GM21360 (cell line): ENCODE data around the gene C2orf74.

Experiments
- ATAC-seq: cut with Tn5 transposase; IDR thresholded peaks from one replicate; pipeline ENCODE4 v1.9.1; 2021; ENCODE audit warnings: mild to moderate bottlenecking, moderate library complexity; ENCODE audit not compliant: unreplicated experiment

C2orf74 gene

DNA sequence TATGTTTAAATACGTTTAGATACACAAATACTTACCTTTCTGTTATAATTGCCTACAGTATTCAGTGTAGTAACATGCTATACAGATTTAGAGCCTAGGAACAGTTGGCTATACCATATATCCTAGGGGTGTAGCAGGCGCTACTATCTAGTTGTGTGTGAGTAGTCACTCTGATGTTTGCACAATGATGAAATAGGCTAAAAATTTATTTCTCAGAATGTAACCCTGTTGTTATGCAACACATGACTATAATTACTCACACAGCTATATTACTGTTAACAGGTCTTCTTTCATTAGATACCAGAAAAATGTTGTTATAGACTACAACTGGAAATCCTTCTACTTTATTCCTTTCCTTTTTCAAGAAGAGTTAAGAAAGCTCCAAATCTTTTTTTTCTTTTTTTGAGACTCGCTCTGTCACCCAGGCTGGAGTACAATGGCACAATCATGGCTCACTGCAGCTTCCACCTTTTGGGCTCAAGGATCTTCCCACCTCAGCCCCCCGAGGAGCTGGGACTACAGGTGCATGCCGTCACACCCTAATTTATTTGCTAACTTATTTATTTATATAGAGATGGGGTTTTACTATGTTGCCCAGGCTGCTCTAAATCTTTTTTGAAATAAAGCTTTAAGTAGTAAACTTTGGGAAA, 48.5 kb downstream of the C2orf74 start:
- no peak for ATAC-seq

GRCh38 chr2:61214171-61214570, 52.2 kb downstream of the C2orf74 start:
- no peak for ATAC-seq
